GM18505 (cell line): ENCODE measurements around the gene ATP13A2.

Source experiments
- ATAC-seq: cut with Tn5 transposase; IDR thresholded peaks from one replicate; pipeline ENCODE4 v1.9.1; 2021; ENCODE audit not compliant: unreplicated experiment
- POLR2A ChIP-seq: IDR thresholded peaks from 4 replicates; pipeline ENCODE4 v1.6.1; 2011; ENCODE audit warnings: borderline replicate concordance; ENCODE audit not compliant: insufficient read depth, insufficient read length; ENCODE audit errors: extremely low read depth

The ATP13A2 gene

DNA sequence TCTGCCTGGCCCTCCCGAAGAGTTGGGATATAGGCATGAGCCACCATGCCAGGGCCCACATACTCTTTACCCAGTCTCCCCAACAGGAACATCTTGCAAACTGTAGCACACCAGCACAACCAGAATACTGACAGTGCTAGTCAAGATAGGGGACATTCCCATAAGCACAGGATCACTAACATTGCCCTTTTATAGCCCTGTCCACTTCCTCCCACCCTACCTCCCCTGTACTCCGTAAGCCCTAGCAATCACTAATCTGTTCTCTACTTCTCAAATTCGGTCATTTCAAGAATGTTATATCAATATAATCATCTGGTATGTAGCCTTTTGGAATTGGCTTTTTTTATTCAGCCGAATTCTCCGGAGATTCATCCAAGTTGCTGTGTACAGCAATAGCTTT lies 36.2 kb upstream of the ATP13A2 start:
- no peak for TF ChIP-seq POLR2A
- no peak for ATAC-seq

DNA sequence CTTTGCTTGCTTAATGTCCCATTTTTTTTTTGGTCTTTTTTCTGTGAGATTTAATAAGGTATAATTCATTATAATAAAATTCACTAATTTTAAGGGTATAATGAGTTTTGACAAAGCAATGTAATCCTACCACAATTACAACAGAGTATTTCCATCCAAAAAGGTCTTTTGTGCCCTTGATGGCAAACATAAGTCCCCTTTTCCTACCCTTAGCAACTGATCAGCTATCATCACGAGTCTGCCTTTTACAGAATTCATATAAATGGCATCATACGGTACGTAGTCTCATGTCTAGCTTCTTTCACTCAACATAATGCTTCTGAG lies 34.6 kb upstream of the ATP13A2 start:
- no peak for ATAC-seq
- no peak for TF ChIP-seq POLR2A

DNA sequence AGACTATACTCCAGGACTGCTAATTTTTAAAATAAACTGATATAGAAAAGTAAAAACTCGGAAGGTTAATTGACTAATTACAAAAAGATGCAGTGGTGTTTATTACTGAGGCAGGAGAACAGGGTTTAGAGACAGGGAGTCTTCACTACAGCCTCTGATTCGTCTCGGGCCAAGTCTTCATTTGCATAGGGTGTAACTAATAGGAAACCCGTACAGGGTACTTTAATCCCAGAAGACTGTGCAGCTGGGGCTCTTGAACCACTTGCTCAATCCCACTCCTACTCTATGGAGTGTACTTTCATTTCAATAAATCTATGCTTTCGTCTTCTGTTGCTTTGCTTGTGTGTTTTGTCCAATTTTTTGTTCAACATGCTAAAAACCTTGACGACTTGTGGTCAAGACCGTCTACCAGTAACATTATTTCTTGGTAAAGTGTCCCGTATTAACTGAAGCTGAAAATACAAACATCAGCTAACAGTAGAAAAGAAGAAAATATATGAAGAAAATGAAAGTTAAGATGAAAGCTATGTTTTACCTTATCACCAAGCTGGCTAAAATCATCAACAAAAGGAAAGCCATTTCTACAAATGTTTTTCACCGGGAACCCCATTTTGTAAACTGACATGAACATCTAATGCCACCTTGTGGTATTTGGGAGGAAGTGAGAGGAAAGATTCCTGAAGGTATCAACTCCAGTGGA lies 34.1 kb upstream of the ATP13A2 start:
- TF ChIP-seq POLR2A: no peak
- no peak for ATAC-seq

DNA sequence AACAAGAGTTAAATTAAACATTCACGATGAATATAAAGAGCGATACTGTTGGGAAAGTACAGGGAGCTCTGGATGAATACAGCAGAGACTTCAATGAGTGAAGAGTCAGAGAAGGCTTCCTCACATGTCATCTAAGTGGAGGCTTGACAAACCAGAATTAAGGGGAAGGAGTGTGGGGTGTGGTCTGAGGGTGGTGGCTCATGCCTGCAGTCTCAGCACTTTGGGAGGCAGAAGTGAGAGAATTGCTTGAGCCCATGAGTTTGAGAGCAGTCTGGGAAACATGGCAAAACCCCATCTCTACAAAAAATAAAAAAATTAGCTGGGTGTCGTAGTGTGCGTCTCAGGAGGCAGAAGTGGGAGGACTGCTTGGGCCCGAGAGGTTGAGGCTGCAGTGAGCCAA lies 33.4 kb upstream of the ATP13A2 start:
- no peak for TF ChIP-seq POLR2A
- ATAC-seq: no peak

DNA sequence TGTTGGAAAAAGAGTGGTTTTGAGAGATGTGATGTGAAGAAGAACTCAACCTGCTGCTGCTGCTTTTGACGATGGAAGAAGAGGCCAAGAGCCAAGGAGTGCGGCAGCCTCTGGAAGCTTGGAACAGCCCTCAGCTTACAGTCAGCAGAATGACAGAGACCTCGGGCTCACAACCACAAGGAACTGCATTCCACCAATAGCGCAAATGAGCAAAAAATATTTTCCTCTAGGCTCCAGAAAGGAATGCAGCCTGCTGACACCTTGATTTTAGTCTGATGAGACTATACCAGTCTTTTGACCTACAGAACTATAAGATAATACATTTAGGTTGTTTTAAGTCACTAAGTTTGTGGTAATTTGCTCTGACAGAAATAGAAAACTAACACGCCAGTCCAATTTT lies 31.9 kb upstream of the ATP13A2 start:
- ATAC-seq: no peak
- no peak for TF ChIP-seq POLR2A

DNA sequence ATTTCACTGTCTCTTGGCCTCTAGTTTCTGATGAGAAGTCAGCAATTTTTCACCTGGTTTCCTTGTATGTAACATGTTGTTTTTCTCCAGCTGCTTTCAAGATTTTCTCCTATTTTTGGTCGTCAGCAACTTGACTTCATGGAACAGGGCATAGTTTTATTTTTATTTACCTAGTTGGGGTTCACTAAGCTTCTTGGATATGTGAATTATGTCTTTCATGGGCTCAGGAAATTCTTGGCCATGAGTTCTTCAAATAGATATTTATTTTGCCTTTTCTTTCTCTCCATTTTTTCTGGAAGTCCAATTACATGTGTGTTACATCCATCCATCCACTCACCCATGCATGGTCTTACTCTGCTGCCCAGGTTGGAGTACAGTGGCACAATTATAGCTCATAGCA lies 28.4 kb upstream of the ATP13A2 start:
- TF ChIP-seq POLR2A: no peak
- ATAC-seq: no peak

DNA sequence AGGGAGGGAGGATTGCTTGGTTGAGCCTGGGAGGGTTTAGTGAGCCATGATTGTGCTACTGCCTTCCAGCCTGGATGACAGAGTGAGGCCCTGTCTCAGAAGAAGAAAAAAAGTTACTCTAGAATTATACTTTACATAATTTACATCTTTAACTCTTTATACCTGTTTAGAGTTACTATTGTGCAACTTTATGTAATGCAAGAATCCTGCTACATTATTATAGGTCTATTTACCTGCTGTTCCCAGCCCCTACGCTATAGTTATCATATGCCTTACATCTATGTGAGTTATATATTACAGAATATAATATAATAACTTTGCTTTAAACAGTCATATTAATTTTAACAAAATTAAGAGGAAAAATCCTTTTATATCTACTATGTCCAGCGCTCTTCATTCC lies 27.8 kb upstream of the ATP13A2 start:
- TF ChIP-seq POLR2A: no peak
- no peak for ATAC-seq

DNA sequence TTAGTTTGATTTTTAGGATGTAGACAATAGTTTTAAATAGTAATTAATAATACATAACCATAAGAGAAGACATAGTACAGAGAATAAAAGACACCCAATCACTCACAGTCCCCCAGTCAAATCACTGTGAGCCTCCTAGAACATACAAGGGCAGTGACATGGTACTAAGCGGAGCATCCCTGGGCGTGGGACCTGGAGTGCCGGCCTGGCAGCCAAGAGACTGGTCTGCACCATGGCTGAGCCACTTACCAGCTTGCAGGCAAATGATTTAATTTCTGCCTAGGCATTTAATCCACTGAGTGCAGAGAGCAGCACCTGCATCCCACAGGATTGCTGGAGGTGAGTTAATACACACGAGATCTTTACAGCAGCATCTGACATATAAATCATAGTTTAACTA lies 21.8 kb upstream of the ATP13A2 start:
- no peak for TF ChIP-seq POLR2A
- no peak for ATAC-seq

DNA sequence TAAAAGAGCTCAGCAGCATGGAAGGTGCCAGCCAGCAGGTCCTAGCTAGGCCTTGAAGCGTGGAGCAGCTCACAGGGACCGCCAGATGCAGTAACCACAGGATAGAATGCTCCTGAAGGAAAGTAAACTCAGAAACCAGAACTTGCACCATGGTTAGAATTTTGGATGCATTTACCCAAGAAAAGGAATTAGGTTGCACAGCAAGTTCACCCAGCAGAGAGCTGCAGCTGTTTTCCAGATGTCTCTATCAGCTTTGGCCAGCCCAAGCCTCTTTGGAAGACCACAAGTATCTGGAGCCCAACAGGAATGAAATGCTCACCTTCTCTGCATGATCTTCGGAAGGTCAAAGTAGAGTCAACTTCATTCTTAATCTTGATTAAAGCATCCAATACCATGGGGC lies 21.0 kb upstream of the ATP13A2 start:
- ATAC-seq: no peak
- TF ChIP-seq POLR2A: no peak

DNA sequence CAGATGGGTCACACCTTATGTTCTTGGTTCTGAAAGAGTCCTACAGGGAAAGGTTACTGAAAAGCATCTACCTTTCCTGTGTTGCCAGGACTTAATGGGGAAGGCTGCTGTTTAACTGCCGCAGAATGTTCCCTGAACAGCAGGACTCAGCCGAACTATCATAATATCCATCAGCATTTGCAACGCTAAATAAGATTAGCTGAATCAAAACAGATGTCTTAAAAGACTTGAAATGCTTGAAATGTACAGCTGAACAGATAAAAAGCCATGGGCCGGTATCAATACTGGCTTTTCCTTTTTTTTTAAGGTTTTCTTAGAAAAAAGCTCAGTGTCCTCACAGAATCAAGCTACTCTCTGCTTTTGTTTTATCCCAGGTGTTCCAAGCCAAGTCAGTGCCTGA lies 19.7 kb upstream of the ATP13A2 start:
- ATAC-seq: no peak
- TF ChIP-seq POLR2A: no peak

DNA sequence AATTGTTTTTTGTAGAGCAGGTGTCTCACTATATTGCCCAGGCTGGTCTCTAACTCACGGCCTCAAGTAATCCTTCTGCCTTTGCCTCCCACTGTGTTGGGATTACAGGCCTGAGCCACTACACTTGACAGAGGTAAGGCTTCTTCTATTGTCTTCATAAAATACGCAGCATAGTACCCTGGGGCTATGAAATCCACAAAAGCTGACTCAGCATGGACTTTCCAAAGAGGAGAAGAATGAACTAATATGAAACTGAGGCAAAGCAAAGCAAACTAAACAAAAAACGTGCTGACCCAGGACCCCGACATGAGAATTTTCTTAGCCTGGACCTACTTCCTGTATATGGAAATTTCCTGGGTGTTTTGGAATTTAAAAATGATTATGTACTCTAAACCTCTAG lies 18.5 kb upstream of the ATP13A2 start:
- no peak for TF ChIP-seq POLR2A
- ATAC-seq: no peak

DNA sequence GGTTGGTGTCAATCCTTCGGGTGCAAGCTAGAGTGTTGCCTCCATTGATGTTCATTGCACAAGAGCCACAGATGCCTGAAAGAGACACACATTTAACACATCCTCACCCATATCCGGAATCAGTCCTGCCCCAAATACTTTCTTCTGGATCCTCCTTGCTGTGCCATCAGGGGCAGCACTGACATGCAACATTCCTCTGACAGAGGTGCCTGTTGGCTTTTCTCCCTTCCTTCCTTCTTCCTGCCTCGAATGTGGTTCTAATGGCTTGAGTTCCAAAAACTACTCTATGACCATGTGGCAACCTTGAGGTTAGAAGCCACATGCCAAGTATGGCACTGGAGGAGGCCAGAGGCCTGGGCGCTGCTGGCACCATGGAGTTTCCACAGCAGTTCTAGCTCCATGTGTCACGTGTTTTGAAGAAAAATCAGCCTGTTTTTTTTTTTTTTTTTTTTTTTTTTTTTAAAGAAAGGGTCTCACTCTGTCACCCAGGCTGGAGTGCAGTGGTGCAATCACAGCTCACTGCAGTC lies 17.0 kb upstream of the ATP13A2 start:
- no peak for TF ChIP-seq POLR2A
- no peak for ATAC-seq

DNA sequence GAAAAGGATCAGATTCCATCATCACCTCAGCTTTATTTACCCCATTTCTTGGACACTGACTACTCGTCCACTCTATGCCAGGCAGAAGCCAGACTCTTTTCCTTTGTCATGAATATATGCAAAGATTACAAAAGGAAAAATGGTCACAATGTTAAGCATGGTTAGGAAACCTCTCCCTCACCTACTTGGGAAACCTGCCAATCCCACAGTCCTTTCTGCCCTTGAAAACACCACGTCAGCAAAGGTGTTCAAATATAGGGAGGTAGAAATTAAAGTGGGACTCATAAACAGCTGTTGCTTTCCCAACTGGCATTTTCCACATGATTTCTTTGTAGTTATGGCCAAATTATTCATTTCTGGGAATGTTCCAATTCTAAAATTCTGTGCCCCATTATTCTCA lies 16.2 kb upstream of the ATP13A2 start:
- ATAC-seq: no peak
- TF ChIP-seq POLR2A: no peak

DNA sequence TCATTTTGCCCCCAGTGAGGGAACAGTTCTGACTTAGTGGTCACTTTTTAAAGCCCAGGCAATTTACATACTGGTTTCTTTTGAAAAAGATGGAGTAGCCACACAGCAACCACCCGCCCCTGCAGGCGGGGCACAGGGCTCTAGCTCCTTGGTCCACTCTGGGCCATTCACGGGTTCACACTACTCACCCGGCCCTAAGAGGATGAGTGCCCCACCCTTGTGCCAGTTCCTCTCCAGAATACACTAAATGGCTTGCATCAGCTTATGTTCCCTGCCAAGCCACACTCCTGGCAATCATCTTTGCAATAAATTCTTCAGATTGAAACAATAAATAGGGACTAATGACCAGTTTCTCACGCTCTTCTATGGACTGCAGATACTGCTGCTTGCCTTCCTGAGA lies 15.7 kb upstream of the ATP13A2 start:
- ATAC-seq: no peak
- no peak for TF ChIP-seq POLR2A

DNA sequence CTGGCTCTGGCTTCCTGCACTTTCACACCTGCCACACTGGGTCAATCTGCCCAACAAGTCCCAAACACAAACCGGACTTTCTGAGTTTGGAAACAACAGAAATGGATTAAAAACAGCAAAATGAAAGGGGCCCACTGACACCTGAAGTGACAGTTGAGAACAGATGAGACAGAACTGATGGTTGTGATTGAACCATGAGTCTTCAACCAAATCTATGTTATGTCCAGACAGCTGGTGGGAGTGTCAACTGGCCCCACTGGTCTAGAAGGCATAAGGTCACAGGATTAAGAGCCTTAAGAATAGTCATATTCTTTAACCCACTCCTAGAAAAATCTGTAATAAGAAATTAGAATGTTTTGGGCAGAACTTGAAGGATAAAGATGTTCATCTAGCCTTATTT lies 13.0 kb upstream of the ATP13A2 start:
- TF ChIP-seq POLR2A: no peak
- no peak for ATAC-seq
